ENCODE data around the gene MUC13. TPM values are rescaled to one million over a fixed set of nuclear protein-coding genes. Genes with fewer than 3 reads are reported as not detected.

MUC13 gene
- total and polyA plus RNA-seq, 2 of the 4 experiments (the other 2 are of a cell fraction) = not detected

DNA sequence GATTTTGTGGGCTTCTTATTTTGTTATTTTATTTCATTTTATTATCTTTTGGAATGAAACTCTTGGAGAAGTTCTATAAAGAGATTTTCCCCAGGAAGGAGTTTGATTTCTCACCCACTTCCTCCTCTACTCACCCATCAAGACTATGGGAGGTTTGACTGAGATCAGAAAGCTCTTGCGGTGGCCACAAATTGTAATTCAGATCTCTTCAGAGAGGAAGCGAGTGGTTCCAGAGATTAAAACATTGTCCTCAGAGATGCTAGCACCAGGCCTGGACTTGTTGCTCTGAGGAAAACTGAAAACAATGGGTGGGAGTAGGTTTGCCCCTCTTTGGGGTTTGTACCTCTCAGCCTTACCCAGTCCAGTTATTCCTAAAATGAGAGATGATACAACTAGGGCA, 8.1 kb upstream of the MUC13 start:
- Histone ChIP-seq H3K9me1 (ENCODE audit: insufficient read depth, low read length) (no peaks in the 10 kb centered on the region), H3K18ac (ENCODE audit: low read depth, low read length) (no peak overlapping the region), H3K36me3 (ENCODE audit: control insufficient read depth, insufficient read depth, low read length) (no peaks in the 10 kb centered on the region), H3K4me1 (ENCODE audit: control insufficient read depth, insufficient read depth, low read length) (no peaks in the 10 kb centered on the region), H2BK20ac (ENCODE audit: low read depth, low read length) (no peak overlapping the region), H3K9ac (ENCODE audit: low read depth, low read length) (no peak overlapping the region), H2BK15ac (ENCODE audit: low read depth, low read length) (no peak overlapping the region), H3K79me1 (ENCODE audit: low read depth in 1 of 2, low read length in 2 of 2) (no peaks in the 10 kb centered on the region), H2AK9ac (replicated peaks; ENCODE audit: low read depth, low read length, poor library complexity) (no peak overlapping the region), H2BK5ac (ENCODE audit: low read depth, low read length, poor library complexity, severe bottlenecking) (no peak overlapping the region), H3K9me3 (ENCODE audit: control insufficient read depth, insufficient read depth, low read length) (no peaks in the 10 kb centered on the region), H3K4ac (ENCODE audit: low read depth, low read length) (no peak overlapping the region), H4K20me1 (ENCODE audit: insufficient read depth, low read length) (no peaks in the 10 kb centered on the region), H3K27ac (ENCODE audit: insufficient read depth, low read length) (no peak overlapping the region), H4K5ac (ENCODE audit: low read depth, low read length) (no peak overlapping the region), H3K4me2 (ENCODE audit: low read depth, low read length) (no peak overlapping the region), H3K56ac (ENCODE audit: extremely low read depth, insufficient read depth, low read length) (no peak overlapping the region), H2AFZ (replicated peaks; ENCODE audit: low read length, poor library complexity) (no peak overlapping the region), H2BK120ac (ENCODE audit: low read depth, low read length) (no peak overlapping the region), H3K27me3 (ENCODE audit: control insufficient read depth, insufficient read depth, low read length) (peaks cover 6% of the 10 kb centered on the region; the same call in 1 of the 2 replicates), H3K4me3 (ENCODE audit: insufficient read depth, low read depth, low read length) (no peak overlapping the region), H3K23ac (ENCODE audit: low read depth, low read length) (no peak overlapping the region), H2AK5ac (ENCODE audit: low read depth, low read length) (no peak overlapping the region), H3K14ac (replicated peaks; ENCODE audit: low read depth, low read length) (no peak overlapping the region), H4K8ac (ENCODE audit: low read depth in 2 of 2, low read length in 2 of 2) (no peak overlapping the region), H4K91ac (ENCODE audit: insufficient read depth, low read depth, low read length) (no peak overlapping the region)
- dilution Hi-C loops (cut with HindIII; ENCODE audit: low sequenced_read_pairs, unreplicated experiment) = no loop called here
- intact Hi-C loops (cut with micrococcal nuclease) = no loop called here
- ATAC-seq (ENCODE audit: low read depth) (no peak), DNase-seq (no peak)
- CTCF ChIA-PET = no interaction called here
- no CpG with 5 or more reads among the region's 2 CpGs for WGBS, 2 experiments (ENCODE audit: extremely low coverage in 2 of 2, insufficient read length in 1 of 2)
- TF ChIP-seq NFE2L2 (IDR thresholded peaks at IDR 0.05; ENCODE audit: low read depth, low read length) (no peak), BHLHE40 (IDR thresholded peaks at IDR 0.05; ENCODE audit: low read depth, low read length) (no peak), FOS (IDR thresholded peaks at IDR 0.05; ENCODE audit: low read depth, low read length) (no peak), MXI1 (IDR thresholded peaks at IDR 0.05; ENCODE audit: borderline replicate concordance, low read depth, low read length) (no peak), SMC3 (IDR thresholded peaks at IDR 0.05; ENCODE audit: low read depth, low read length) (no peak), POLR2A (IDR thresholded peaks at IDR 0.05; ENCODE audit: low read depth, low read length) (no peak), CEBPB (IDR thresholded peaks at IDR 0.05; ENCODE audit: low read depth, low read length) (no peak), RAD21 (IDR thresholded peaks at IDR 0.05; ENCODE audit: low read length) (no peak), USF2 (IDR thresholded peaks at IDR 0.05; ENCODE audit: low read depth, low read length) (no peak)
- in situ Hi-C loops (cut with MboI; ENCODE audit: low sequenced_read_pairs) = no loop called here
- no TSS peak for BruUV-seq (replicated peaks)
- POLR2A ChIA-PET (ENCODE audit: unreplicated experiment) = no interaction called here
